ENCODE measurements around the gene TRIM52. TPM values are rescaled to one million over a fixed set of nuclear protein-coding genes. Genes with fewer than 3 reads are reported as not detected.

The TRIM52 gene
- total and polyA plus RNA-seq, 9 of the 15 experiments (the other 6 are each of a cell fraction or from before 2014, with no cell fraction given), result 3.3 to 21.9 (median 13.5) TPM

GRCh38 chr5:181236954-181237641 is 23.8 kb downstream of the TRIM52 start:
- H3K79me2 ChIP-seq (ENCODE audit: control insufficient read depth, insufficient read depth, low read length), result peaks cover 50% of the 10 kb centered on the region
- intact Hi-C loops (cut with micrococcal nuclease), result no loop called here
- H3K9me3 ChIP-seq (replicated peaks; ENCODE audit: control insufficient read depth, insufficient read depth, low read depth, low read length), result no peaks in the 10 kb centered on the region
- DNase-seq (ENCODE audit: extremely low read depth in 1 of 4, low spot score in 3 of 4) (peak in 1 of 4 experiments; percentile 6), FAIRE-seq (no peak), ATAC-seq (no peak)
- BruUV-seq (replicated peaks), result no TSS peak
- H3K4me2 ChIP-seq (ENCODE audit: insufficient read depth, low read length), result no peak overlapping the region
- H3K27ac ChIP-seq (ENCODE audit: extremely low read depth, low read depth, low read length), result peak overlapping the region; percentile 9; the same call in 1 of the 3 replicates
- ChIA-PET CTCF (ENCODE audit: low intra/inter-chr PET ratio) (no interaction called here), POLR2A (interaction anchor here (0.6 to 17.5 kb wide), 6 partner anchors 8 to 67 kb away, joined by 3 to 185 read pairs (median 3); partner anchors contain the start of genes TRIM41 and TRIM52)
- in situ Hi-C loops (cut with MboI), result no loop called here
- H3K27me3 ChIP-seq (ENCODE audit: control insufficient read depth in 2 of 2, insufficient read depth in 2 of 2, low read length in 2 of 2), result no peaks in the 10 kb centered on the region
- TF ChIP-seq ID3 (CRISPR knock-in tag; IDR thresholded peaks at IDR 0.05) (no peak), ID3 (tag; IDR thresholded peaks at IDR 0.05) (no peak), E2F1 (CRISPR knock-in tag; IDR thresholded peaks at IDR 0.05) (0 out of 2 replicates have a peak, but pooled peaks have one; percentile 16), POLR2G (IDR thresholded peaks at IDR 0.05; ENCODE audit: low read depth, low read length) (peak; percentile 35; the same call in 1 of the 2 replicates), POLR2AphosphoS5 (IDR thresholded peaks at IDR 0.05; ENCODE audit: control insufficient read depth, insufficient read depth, low read depth, low read length) (peak; percentile 39; the same call in 1 of the 2 replicates), RFX7 (CRISPR knock-in tag; IDR thresholded peaks at IDR 0.05) (no peak), RBM22 (IDR thresholded peaks at IDR 0.05; ENCODE audit: low read depth, low read length, poor library complexity, severe bottlenecking) (peak; percentile 48), POLR2A (conservative IDR thresholded peaks at IDR 0.05) (peak; percentile 52), KDM5B (IDR thresholded peaks at IDR 0.05; ENCODE audit: insufficient replicate concordance, low read depth, low read length) (peak; percentile 25), FOXK1 (CRISPR knock-in tag; IDR thresholded peaks at IDR 0.05; ENCODE audit: borderline replicate concordance) (0 out of 2 replicates have a peak, but pooled peaks have one; percentile 17), SMARCA4 (IDR thresholded peaks at IDR 0.05) (no peak), PHF20 (IDR thresholded peaks at IDR 0.05; ENCODE audit: partially characterized antibody) (no peak), TFAP4 (CRISPR knock-in tag; IDR thresholded peaks at IDR 0.05; ENCODE audit: borderline replicate concordance) (no peak), RBFOX2 (IDR thresholded peaks at IDR 0.05; ENCODE audit: low read depth, low read length) (peak; percentile 68), ZBTB49 (CRISPR knock-in tag; IDR thresholded peaks at IDR 0.05; ENCODE audit: borderline replicate concordance) (no peak), SUPT5H (IDR thresholded peaks at IDR 0.05) (peak; percentile 43), GTF2F1 (IDR thresholded peaks at IDR 0.05; ENCODE audit: low read depth, low read length) (no peak), ZNF311 (CRISPR knock-in tag; IDR thresholded peaks at IDR 0.05) (no peak)
- WGBS (ENCODE audit: insufficient coverage, low coverage, missing lambda C conversion rate), result 89% methylated on average over 10 of the region's 10 CpGs
- H4K20me1 ChIP-seq (replicated peaks; ENCODE audit: control insufficient read depth, insufficient read depth, low read length), result peaks cover 54% of the 10 kb centered on the region
- no peak overlapping the region for H3K9ac ChIP-seq (ENCODE audit: insufficient read depth in 1 of 2, low read depth in 2 of 2, low read length in 2 of 2)
- H3K4me1 ChIP-seq (replicated peaks in 1 of 2; ENCODE audit: control insufficient read depth in 2 of 2, insufficient read depth in 2 of 2, low read length in 2 of 2), result peaks cover 18 to 39% of the 10 kb centered on the region in 2 experiments; a peak in 4 of 5 replicates
- H2AFZ ChIP-seq (ENCODE audit: low read depth, low read length), result no peak overlapping the region
- peaks cover 98% of the 10 kb centered on the region for H3K36me3 ChIP-seq (ENCODE audit: control insufficient read depth, insufficient read depth, low read length)
- peaks cover 5% of the 10 kb centered on the region for H3K9me1 ChIP-seq (ENCODE audit: control insufficient read depth, insufficient read depth, low read length)
- no peak overlapping the region for H3K4me3 ChIP-seq
